Erythroblast (primary cell): ENCODE measurements around the gene STMND1.

Experiments
- GATA1 ChIP-seq: IDR thresholded peaks from 2 replicates; pipeline ENCODE4 v1.6.1; 2011; ENCODE audit warnings: low read depth, mild to moderate bottlenecking, control low read depth, low read length, moderate library complexity
- POLR2A ChIP-seq: IDR thresholded peaks from 2 replicates; pipeline ENCODE4 v1.6.1; 2011; ENCODE audit warnings: mild to moderate bottlenecking, low read length

DNA sequence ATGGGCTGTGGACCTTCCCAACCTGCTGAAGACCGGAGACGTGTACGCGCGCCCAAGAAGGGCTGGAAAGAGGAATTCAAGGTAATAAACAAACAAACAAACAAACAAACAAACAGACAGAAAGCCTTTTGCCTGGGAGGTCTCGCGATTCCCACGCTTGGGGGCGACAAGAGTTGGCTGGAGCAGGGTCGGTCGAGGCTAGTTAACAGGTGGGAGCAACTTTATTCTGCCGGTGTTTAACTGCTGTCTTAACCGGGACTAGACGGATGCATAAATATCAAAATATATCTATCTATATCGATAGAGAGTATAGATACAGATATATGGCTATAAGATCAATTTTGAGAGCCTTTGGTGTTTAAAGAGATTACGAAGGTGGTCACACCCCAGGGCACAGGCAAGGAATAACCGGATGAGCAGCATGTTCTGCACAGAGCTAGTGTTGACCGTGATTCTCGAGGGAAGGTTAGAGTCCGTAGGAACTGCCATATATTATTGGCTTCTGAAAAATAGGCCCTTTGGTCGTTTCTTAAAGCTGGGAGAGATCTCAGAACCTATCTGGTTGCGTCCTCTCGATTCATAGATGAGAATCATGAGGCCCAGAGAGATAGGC is 514 bp downstream of the STMND1 start:
- no peak for TF ChIP-seq POLR2A
- TF ChIP-seq GATA1 = no peak
